Measurements from ENCODE around the gene CEP70. TPM values are rescaled to one million over a fixed set of nuclear protein-coding genes. Genes with fewer than 3 reads are reported as not detected.
"Not testable (repeated sequence)": the region's sequence is repeated elsewhere in the genome, so short reads cannot be mapped to it uniquely, and the experiment has no call there.

CEP70 gene
- polyA plus RNA-seq, 1 experiment: 14.6 TPM

DNA sequence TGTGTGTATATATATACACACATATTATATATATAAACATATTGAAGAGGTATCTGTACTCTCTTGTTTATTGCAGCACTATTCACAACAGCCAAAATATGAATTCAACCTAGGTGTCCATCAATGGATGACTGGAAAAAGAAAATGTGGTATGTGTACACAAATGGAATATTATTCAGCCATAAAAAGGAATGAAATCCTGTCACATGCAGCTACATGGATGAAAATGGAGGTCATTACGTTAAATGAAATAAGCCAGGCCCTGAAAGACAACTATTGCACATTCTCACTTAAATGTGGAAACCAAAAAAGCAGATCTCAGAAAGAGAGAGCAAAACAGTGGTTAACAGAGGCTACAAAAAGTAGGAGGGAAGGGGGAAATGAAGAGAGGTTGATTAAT is 49.5 kb downstream of the CEP70 start:
- H3K27ac ChIP-seq (ENCODE audit: low read depth, low read length): no peak overlapping the region

GRCh38 chr3:138542977-138543376 is 51.1 kb downstream of the CEP70 start:
- no peak for DNase-seq (ENCODE audit: low read depth, low spot score)
- TF ChIP-seq CTCF (IDR thresholded peaks at IDR 0.05; ENCODE audit: low read depth, low read length): no peak
- Histone ChIP-seq H3K4me3 (ENCODE audit: low read depth, low read length) (no peak overlapping the region), H3K27ac (ENCODE audit: low read depth, low read length) (no peak overlapping the region), H3K27me3 (ENCODE audit: control insufficient read depth, insufficient read depth, low read length) (no peaks in the 10 kb centered on the region), H3K9me3 (ENCODE audit: control insufficient read depth, insufficient read depth, low read length) (peaks cover 22% of the 10 kb centered on the region)
- ChIA-PET POLR2A (no interaction called here), CTCF (no interaction called here)

More for the DNA sequence above, 49.5 kb downstream of the CEP70 start:
- POLR2A ChIA-PET: no interaction called here
- TF ChIP-seq CTCF (IDR thresholded peaks at IDR 0.05; ENCODE audit: low read depth, low read length): no peak
- CTCF ChIA-PET: no interaction called here
- H3K9me3 ChIP-seq (ENCODE audit: control insufficient read depth, insufficient read depth, low read length): peaks cover 27% of the 10 kb centered on the region
- no peak overlapping the region for H3K4me3 ChIP-seq (ENCODE audit: low read depth, low read length)
- DNase-seq (ENCODE audit: low read depth, low spot score): no peak
- no peaks in the 10 kb centered on the region for H3K27me3 ChIP-seq (ENCODE audit: control insufficient read depth, insufficient read depth, low read length)

- no peak overlapping the region for H3K4me3 ChIP-seq (ENCODE audit: low read depth, low read length)
- no peaks in the 10 kb centered on the region for H3K27me3 ChIP-seq (ENCODE audit: control insufficient read depth, insufficient read depth, low read length)
- no peak for DNase-seq (ENCODE audit: low read depth, low spot score)
- H3K9me3 ChIP-seq (ENCODE audit: control insufficient read depth, insufficient read depth, low read length): peaks cover 18% of the 10 kb centered on the region
- ChIA-PET CTCF (no interaction called here), POLR2A (no interaction called here)
- no peak for TF ChIP-seq CTCF (IDR thresholded peaks at IDR 0.05; ENCODE audit: low read depth, low read length)
- no peak overlapping the region for H3K27ac ChIP-seq (ENCODE audit: low read depth, low read length)
These were observed 54.7 kb downstream of the CEP70 start for GRCh38 chr3:138539352-138539751.

DNA sequence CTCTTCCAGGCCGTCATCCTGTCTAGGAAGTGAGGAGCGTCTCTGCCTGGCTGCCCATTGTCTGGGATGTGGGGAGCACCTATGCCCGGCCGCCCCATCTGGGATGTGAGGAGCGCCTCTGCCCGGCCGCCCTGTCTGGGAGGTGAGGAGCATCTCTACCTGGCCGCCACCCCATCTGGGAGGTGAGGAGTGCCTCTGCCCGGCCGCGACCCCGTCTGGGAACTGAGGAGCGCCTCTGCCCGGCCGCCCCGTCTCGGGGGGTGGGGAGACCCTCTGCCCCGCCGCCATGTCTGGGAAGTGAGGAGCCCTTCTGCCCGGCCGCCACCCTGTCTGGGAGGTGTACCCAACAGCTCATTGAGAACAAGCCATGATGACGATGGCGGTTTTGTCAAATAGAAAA is 72.6 kb downstream of the CEP70 start:
- H3K27ac ChIP-seq (ENCODE audit: low read depth, low read length); CTCF ChIA-PET; H3K27me3 ChIP-seq (ENCODE audit: control insufficient read depth, insufficient read depth, low read length); DNase-seq (ENCODE audit: low read depth, low spot score); POLR2A ChIA-PET; H3K4me3 ChIP-seq (ENCODE audit: low read depth, low read length): not testable (repeated sequence)
- H3K9me3 ChIP-seq (ENCODE audit: control insufficient read depth, insufficient read depth, low read length): peaks cover 15% of the 10 kb centered on the region

- no peak for TF ChIP-seq CTCF (IDR thresholded peaks at IDR 0.05; ENCODE audit: low read depth, low read length)
- Histone ChIP-seq H3K27me3 (ENCODE audit: control insufficient read depth, insufficient read depth, low read length) (no peaks in the 10 kb centered on the region), H3K9me3 (ENCODE audit: control insufficient read depth, insufficient read depth, low read length) (peaks cover 7% of the 10 kb centered on the region), H3K27ac (ENCODE audit: low read depth, low read length) (no peak overlapping the region), H3K4me3 (ENCODE audit: low read depth, low read length) (no peak overlapping the region)
- no peak for DNase-seq (ENCODE audit: low read depth, low spot score)
- ChIA-PET POLR2A (no interaction called here), CTCF (interaction anchor here (1.2 to 2.0 kb wide), 3 partner anchors 34 to 402 kb away, joined by 3 to 6 read pairs (median 6); partner anchors contain the start of gene CEP70)
These were observed 80.8 kb downstream of the CEP70 start for GRCh38 chr3:138513090-138513843.

Data from AG04450 (cell line).